Activated CD8-positive, alpha-beta memory T cell treated with anti-CD3 and anti-CD28 coated beads, Interleukin-2, amount 50 U/mL, for 1 hour (primary cell): ENCODE measurements around the gene CISD3.

Experiments
- DNase-seq: peaks from one replicate; pipeline ENCODE4 v3.0.0-alpha.2; 2020; ENCODE audit errors: extremely low read depth

CISD3 gene, protein sequence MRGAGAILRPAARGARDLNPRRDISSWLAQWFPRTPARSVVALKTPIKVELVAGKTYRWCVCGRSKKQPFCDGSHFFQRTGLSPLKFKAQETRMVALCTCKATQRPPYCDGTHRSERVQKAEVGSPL

DNA sequence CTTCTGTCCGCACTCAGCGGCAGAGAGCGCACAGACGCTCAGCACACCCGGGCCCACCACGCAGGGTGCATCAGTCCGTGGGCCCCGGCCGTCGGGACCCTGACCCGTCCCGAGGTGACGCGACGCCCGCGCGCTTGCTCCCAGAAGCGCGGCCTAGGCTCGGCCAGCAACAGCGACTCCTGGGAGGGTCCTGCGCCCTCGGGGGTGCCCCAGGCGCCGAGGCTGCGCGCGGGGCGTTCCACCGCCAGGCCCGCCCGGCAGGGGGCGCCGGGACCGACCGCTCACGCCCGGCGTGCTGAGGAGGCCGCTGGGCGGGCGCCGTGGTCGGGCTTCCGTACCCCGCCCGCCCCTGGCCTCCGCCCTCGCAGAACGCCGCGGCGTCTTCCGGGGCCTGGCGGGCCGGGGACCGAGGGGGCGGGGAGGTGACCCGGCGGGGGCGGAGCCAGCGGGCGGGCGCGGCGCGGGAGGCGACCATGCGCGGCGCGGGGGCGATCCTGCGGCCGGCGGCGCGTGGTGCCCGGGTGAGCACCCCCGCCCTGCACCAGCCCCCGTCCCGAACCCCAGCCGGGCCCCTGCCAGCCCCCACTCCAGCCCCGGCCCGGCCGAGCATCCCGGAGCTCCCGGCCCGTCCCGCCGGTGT lies at the start of gene CISD3:
Gene CISD3 (plus strand): TSS at position 456 of the 640 bp plus-strand sequence. CDS start 18 bp downstream, at position 474.
- peak; percentile 51 for DNase-seq

DNA sequence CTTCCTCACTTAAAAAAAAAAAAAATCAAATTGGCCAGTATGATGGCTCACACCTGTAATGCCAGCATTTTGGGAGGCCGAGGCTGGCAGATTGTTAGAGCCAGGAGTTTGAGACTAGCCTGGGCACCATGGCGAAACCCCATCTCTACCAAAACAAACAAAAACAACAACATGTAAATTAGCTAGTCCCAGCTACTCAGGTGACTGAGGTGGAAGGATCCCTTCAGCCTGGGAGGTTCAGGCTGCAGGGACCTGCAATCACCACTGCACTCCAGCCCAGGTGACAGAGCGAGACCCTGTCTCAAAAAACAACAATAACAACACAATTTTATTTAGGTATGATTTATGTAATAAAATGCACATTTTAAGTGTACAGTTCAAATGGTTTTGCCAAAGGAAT lies 49.0 kb upstream of the CISD3 start:
- no peak for DNase-seq

DNA sequence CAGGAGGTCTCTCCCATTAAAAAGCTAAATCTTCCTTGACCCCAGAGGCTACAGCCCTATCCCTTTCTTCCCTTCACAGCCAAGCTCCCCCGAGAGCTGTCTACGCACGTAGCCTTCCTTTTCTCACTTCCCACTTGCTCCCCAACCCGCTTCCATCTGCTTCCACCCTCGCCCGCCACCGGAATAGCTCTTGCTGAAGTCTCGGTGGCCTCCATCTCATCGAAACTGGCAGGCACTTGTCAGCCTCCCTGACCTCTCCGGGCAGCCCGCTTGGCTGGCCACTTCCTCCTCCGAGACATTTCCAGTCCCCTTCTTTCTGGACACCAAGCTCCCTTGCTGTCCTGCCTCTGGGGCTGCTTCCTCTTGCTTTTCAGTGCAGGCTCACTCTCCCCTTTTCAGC lies 44.6 kb upstream of the CISD3 start:
- no peak for DNase-seq

DNA sequence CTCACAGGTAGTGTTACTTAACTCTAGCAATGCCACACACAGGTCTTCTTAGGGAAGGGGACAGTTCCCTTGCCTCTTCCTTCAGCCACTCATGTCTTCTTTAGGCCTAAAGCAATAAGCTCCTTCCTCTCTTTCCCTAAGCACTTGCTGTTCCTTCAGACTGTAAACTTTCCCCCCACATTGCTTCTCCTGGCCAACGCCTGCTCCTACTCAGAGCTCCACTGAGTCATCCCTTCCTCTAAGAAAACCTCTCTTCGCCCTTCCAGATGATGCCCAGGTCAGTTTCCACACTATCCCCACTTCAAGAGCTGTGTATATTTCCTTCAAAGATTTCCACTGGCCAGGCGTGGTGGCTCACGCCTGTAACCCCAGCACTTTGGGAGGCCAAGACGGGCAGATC lies 42.9 kb upstream of the CISD3 start:
- no peak for DNase-seq

DNA sequence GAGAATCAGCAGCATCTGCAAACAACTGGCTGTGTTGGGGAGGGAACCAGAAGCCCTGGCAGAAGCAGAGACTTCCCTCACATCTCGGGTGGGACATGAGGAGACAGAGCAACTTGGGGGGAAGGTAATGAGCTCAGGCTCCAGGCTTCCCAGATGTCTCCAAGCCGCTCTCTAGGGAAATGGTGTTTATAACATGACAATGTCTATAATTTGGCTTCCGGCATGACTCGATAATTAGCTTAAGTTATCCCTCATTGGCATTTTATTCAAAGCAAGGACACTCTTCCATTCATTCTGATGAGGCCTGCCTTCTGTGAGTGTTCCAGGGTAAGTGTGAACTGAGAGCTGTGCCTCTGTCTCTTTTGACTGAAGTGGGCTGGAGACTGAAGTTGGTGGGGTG lies 39.8 kb upstream of the CISD3 start:
- DNase-seq, result no peak

DNA sequence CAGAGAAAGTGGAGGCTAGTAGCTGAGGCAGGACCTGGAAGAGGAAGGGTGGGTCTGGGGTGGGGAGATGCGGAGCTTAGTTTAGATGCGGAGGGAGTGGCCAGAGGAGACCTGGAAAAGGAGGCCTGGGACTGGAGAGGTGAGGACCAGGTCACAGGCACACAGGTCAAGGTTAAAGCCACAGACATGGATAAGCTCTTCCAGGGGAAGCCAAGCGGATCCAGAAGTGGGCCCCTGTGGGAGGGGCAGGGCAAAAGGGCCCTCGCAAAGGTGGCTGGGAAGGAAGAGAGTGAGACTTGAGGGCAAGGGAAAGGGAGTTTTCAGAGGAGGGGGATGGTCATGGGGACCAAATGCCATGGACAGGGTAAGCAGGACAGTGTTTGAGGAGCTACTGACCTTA lies 39.0 kb upstream of the CISD3 start:
- no peak for DNase-seq

DNA sequence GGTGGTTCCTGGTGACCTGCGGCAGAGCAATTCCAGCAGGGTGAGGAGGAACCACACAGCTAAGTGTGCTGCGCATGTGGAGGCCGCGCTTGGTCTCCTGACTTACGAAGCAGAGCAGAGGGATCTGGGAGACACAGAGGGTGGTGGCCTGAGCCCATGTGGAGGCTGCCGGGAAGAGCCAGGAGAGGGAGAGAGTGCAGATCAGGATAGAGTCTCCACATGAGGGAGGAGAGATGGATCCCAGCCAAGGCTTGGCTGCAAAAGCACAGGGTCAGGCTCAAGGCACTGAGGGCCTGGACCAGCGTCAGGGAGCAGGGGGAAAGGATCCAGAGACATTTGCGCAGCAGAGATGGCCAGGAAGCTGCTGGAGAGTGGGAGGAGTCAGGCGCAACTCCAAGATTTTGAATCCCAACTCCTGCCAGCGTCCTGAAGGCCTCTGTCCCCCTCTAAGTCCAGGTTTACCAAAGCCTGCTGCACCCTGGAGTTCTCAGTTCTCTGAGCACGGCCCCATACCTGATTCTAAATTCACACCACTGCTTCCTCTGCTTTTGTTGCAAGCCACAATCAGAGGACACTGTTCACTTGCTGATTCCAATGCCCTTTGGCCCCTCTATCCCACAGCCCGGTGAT lies 36.3 kb upstream of the CISD3 start:
- DNase-seq, result no peak

DNA sequence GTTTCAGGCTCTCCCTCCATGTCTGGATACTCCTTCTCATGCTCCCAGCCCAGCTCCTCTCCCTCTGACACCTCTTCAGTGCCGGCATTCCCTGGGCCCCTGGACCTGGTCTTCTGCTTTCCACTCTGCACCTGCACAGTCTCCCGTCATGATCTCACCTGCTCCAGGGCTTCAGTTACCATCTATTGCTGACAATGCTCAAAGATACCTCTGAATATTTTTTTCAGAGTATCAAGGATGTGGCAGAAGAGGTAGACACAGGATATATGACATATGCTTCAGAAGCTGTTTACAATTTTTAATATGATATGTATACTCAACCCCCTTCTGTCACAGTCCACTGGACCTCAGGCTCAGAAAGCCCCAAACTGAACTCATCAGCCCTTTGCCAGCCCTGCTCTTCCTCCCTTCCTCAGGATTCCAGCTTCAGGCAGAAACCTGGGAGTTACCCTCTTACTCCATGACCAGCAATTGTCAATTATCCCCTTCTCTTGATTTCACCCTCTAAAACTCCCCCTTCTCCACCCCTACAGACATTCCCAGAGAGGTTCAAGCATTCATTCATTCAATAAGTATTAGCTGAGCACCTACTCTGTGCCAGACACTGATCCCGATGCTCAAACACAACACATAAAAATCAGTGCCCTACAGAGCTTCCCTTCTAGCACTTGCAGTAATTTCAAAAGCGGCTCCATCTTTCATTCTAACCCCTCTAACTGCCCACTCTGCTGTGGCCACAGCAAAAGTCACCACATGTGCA lies 32.9 kb upstream of the CISD3 start:
- DNase-seq, result no peak

DNA sequence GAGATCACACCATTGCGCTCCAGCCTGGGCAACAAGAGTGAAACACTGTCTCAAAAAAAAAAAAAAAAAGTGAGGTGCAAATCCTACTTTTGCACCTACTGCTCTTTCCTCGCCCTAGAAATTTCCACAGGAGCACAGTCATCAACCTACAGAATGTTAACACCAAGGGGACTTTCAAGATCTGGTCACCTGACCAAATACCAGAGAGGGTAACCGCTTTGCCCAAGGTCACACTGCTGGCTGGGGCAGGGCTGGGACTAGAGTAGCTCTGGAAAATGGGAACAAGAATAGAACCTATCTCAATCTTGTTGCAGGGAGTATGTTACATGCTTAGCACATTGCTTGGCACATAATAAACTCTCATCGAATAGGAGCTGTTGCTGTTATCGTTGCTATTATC lies 31.4 kb upstream of the CISD3 start:
- DNase-seq, result no peak

DNA sequence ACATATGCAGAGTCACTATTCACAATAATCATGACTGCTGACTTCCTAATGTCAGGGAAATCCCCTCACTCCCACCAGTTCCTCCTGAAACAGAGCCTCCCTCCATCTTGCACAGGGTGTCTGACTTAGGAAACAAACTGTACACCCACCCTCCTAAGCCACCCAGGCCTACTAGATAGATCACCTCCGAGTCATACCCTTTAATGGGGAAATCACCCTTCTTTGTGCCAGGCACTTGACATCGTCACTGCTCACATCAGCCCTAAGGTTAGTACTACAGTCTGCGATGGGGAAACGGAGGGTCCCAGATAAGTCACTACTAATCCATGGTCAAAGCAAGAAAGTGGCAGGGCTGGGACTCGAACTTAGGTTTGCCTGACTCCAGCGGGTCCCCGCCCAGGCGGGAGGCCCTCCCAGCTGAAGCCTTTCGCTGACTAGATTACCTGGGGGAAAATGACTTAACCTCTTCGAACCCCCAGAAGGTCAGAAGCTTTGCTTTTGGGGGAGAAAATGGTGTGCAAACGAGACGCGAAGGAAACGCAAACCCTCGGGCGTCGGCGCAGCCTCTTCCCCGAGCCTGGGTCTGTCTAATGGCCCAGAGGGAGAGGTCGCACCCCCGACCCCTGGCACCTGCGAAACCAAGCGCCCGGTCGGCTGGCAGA lies 28.5 kb upstream of the CISD3 start:
- DNase-seq, result no peak

DNA sequence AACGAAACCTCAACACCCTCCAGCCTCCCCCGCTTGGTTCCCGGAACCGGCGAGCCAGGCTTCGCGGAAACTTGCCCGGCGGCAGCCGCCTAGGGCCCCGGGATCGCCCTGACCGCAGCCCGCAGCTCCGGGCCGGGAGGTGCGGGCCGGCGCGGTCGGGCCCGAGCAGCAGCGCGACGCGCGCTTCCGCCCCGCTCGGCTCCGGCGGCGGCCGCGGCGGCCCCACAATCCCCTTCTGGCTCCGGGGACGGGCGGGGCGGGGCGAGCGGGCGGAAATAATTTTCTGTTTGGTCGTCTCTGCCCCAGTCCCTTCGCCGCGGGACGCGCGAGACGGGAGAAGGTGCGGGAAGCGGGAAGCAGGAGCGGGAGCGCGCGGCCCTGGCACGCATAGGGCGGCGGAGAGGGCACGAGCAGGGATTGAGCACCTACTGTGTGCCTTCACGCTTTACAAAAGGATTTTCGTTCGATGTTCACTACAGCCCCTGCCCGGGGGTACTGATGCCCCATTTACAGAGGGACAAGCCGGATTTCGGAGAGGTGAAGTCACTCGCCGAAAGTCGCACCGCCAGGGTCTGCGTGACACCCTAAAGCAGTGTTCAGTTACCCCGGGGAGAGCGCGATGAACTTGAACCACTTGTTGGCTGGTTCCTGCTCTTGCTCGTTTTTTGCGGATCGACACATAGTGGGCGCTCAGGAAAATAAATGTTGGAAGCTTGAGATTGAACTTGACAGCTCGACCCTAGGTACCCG lies 27.8 kb upstream of the CISD3 start:
- no peak for DNase-seq

DNA sequence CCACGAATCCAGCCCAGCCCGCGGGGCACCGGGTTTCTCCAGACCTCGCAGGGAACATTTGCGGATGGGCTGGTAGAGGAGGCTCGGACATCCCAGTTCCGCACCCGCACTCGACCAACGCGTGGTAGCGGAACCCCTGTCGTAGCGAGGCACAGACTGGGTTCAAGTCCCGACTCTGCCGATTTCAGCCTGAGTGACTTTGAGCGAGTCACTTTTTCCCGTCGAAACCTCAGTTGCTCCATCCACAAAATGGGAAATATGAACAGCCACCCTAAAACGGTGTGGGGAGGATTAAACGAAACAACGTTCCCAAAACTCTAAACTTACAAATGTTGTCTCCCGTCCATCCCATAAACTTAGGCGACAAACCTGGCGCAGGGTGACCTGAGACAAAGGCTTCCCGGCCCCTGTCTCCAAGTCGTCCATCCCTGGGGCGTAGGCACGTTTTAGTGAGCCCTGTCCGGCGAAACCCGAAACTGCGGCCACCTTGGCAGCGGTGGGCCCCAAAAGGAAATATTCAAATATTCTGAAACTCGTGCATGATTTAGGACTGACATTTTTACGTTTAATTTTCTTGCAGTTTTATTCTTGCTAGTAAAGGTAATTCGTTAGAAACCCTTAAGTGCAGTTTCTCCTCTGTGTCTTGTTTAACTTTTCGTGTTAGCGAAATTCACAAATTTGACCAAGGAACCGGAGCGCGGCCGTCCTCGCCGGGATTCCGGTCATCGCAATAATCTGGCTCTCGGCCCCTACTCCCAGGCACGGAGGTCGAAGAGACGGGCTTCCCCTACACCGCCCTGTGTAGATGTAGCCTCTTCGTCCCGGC lies 27.0 kb upstream of the CISD3 start:
- DNase-seq, result no peak

DNA sequence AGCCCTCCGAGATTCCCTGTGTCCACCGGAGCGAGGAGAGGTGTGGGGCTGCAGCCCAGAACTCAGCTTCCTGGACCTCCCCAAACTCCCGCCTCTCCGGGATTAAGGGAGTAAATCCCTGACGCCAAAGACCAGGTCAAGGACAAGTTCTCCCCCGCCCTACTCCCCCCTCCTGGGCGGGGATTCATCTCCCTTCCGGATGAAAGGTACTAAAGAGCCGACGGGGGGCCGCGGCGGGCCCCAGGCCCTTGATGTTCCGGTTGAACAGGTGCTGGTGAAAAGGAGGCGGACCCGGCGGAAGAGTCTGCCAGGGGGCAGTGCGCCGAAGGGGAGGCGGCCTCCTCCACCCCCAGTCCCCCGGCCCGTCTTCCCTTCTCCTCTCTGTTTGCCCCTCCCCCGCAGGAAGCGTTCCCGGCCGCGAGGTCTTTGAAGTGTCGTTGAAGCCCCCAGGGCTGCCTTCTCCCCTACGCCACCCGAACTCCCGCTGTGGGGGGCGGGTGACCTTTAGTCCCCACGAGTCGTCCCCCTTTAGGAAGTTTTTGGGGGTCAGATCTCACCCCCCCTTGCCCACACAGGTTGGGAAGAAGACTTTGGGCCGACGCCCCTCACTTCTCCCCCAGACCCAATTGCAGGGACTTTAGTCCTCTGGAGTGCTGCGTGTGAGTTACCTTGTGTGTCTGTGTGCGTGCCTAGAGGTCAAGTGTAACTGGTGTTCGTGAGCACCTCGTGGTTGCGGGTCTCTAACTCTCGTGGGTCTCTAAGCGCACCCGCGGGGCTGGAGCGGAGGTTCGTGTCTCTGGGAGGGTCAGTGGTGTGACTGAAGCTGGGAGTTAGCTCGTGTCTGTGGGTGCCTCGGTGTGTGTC lies 26.2 kb upstream of the CISD3 start:
- DNase-seq, result no peak

DNA sequence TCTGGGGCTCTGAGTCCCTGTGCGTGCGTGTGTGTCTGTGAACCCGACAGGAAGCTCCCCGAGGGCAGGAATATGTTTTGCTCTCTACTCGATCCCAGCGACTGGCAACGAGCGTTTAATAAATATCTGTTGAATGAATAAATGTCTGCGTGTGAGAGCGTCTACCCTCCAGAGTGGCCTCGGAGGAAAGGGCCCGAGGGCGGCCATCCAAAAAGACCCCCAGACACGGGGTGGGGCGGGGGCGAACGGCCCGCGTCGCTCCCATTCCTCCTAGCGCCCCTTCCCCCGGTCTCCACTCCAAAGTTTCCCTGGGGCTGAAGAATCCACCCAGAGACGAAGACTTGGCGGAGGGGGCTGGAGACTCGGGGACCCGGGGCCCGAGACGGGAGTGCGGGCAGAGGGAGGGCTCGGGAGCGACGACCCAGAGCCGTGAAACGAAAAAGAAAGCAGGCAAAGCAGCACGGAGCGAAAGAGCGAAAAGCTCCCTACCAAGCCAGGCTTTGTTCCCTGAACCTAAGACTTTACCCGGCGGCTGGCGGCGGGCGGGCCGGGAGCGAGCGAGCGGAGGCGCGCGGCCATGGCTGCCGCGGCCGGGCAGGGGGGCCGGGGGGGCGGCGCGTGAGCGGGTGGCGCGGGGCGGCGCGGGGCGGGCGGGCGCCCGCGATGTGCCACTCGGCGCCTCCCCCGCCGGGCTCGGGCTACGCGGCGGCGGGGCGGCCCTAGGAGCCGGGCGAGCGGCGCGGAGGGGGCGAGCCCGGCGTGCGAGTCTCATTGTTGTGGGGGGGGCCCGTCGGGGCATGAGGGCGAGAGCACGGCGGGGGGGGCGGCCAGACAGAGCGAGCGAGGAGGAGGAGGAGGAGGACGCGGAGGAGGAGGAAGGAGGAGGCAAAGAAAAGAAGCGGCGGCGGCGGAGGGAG lies 25.3 kb upstream of the CISD3 start, which contains the start of gene MLLT6:
Gene MLLT6 (plus strand): TSS at position 668 of the 917 bp plus-strand sequence. CDS start 360 bp downstream, outside the sequence.
- DNase-seq, result no peak

DNA sequence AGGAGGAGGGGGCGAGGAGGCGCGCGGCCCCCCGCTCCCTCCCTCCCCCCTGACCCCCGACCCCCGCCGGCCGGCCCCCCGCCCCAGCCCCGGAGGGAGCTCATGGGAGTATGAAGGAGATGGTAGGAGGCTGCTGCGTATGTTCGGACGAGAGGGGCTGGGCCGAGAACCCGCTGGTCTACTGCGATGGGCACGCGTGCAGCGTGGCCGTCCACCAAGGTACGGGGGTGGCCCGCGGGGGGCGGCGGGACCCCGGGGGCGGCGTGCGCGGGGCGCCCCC lies 24.7 kb upstream of the CISD3 start:
- no peak for DNase-seq

DNA sequence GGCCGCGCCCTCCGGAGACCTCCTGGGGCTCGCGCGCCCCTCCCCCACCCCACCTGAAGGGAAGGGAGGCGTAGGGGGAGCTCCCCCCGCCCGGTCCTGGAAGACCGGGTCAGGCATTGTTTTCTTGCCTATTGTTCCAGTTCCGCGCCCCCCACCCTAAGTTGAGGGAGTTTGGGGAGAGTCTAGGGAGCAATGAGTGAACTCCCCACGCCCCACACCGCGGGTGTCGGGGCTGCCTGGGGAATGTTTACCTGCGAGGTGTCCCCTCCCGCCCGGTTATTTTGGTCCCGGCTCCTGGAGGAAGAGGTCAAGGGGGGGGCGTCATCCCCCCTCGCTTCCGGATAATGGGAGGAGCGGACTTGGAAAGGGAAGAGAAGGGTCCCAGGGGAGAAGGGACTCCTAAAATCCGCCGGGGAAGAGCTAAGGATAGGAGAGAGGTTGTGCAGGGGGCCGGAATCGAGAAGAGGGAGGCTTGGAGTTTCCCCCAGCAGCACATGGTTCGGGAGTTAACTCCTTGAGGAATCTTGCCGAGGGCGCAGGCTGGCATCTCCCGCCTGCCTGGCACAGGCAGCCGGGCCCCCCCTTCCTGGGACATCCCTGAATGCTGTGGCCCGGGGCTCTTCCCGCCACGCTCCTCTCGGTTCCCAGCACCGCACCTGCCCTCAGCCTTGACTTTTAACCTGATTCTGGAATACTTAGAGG lies 24.2 kb upstream of the CISD3 start:
- DNase-seq, result no peak

DNA sequence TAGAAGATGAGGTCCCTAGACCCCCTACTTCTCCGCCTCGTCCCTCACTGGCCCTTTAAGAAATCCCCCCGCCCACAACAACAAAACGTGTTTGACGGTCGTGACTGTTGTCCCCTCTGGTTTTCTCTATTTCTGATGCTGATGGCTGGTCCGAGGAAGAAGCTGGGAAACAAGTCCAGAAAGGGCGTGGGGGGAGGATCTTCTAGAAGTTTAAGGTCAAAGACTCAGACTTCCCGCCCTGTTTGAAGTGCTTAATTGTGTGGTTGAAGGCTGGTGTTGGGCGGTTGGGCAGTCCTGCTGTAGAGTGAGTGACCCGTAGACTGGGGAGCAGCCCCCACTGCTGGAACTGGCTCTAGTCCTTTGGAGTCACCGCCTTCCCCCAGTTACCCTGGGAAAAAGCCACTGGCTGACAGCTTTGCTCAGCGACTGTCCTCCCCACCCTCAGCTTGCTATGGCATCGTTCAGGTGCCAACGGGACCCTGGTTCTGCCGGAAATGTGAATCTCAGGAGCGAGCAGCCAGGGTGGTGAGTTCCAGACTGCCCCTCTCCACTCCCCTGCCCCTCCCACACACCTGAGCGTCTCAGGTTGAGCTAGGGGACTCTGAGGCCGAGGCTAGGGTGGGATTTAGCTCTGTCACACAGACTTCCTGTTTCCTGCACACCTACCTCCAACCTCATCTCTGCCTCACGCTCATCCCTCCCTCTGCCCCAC lies 23.5 kb upstream of the CISD3 start:
- no peak for DNase-seq
